MM.1S (cell line): ENCODE results near the gene TBC1D14.

Source experiments
- CTCF ChIP-seq: fragments of 300-600 bp; sonication (generic); IDR thresholded peaks from 2 replicates; pipeline ENCODE4 v1.5.1; 2016; ENCODE audit warnings: antibody characterized with exemption, low read length, mixed read lengths
- EZH2 ChIP-seq: fragments of 300-600 bp; sonication (generic); optimal IDR thresholded peaks from 2 replicates; pipeline ENCODE3; 2017; ENCODE audit warnings: low read depth, mild to moderate bottlenecking, antibody characterized with exemption, low read length, mixed read lengths
- EZH2phosphoT487 ChIP-seq: fragments of 300-600 bp; sonication (generic); IDR thresholded peaks from 2 replicates; pipeline ENCODE4 v1.6.1; 2018; ENCODE audit warnings: antibody characterized with exemption, low read length

GRCh38 chr4:6894528-6895498, 14.8 kb upstream of the TBC1D14 start:
- no peak for TF ChIP-seq CTCF
- TF ChIP-seq EZH2: no peak
- no peak for TF ChIP-seq EZH2phosphoT487
